ENCODE results near the gene CRB2.

The CRB2 gene

GRCh38 chr9:123419091-123419490, 63.1 kb downstream of the CRB2 start:
- Histone ChIP-seq H3K4me3 (ENCODE audit: low read length) (no peak overlapping the region), H3F3A (ENCODE audit: control insufficient read depth, insufficient read depth) (no peaks in the 10 kb centered on the region), H3K4me2 (ENCODE audit: low read length) (no peak overlapping the region), H3K36me3 (ENCODE audit: control insufficient read depth, low read length) (no peaks in the 10 kb centered on the region), H4K20me1 (ENCODE audit: control insufficient read depth, insufficient read depth, low read depth, low read length) (no peaks in the 10 kb centered on the region), H3K9me2 (replicated peaks; ENCODE audit: control insufficient read depth, low read length) (no peaks in the 10 kb centered on the region), H3K79me2 (ENCODE audit: control insufficient read depth, low read length) (no peaks in the 10 kb centered on the region), H3K9me3 (ENCODE audit: control insufficient read depth, insufficient read depth, low read length) (no peaks in the 10 kb centered on the region), H3K27ac (ENCODE audit: low read depth, low read length) (no peak overlapping the region), H3K4me1 (ENCODE audit: control insufficient read depth, low read length) (no peaks in the 10 kb centered on the region), H3K27me3 (ENCODE audit: control insufficient read depth, low read length) (no peaks in the 10 kb centered on the region)
- TF ChIP-seq, protein P1, sequence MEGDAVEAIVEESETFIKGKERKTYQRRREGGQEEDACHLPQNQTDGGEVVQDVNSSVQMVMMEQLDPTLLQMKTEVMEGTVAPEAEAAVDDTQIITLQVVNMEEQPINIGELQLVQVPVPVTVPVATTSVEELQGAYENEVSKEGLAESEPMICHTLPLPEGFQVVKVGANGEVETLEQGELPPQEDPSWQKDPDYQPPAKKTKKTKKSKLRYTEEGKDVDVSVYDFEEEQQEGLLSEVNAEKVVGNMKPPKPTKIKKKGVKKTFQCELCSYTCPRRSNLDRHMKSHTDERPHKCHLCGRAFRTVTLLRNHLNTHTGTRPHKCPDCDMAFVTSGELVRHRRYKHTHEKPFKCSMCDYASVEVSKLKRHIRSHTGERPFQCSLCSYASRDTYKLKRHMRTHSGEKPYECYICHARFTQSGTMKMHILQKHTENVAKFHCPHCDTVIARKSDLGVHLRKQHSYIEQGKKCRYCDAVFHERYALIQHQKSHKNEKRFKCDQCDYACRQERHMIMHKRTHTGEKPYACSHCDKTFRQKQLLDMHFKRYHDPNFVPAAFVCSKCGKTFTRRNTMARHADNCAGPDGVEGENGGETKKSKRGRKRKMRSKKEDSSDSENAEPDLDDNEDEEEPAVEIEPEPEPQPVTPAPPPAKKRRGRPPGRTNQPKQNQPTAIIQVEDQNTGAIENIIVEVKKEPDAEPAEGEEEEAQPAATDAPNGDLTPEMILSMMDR (IDR thresholded peaks at IDR 0.05; ENCODE audit: low read depth, low read length, poor library complexity, severe bottlenecking), result no peak
- no peak for TF ChIP-seq EZH2phosphoT487 (IDR thresholded peaks at IDR 0.05; ENCODE audit: borderline replicate concordance, low read length)

DNA sequence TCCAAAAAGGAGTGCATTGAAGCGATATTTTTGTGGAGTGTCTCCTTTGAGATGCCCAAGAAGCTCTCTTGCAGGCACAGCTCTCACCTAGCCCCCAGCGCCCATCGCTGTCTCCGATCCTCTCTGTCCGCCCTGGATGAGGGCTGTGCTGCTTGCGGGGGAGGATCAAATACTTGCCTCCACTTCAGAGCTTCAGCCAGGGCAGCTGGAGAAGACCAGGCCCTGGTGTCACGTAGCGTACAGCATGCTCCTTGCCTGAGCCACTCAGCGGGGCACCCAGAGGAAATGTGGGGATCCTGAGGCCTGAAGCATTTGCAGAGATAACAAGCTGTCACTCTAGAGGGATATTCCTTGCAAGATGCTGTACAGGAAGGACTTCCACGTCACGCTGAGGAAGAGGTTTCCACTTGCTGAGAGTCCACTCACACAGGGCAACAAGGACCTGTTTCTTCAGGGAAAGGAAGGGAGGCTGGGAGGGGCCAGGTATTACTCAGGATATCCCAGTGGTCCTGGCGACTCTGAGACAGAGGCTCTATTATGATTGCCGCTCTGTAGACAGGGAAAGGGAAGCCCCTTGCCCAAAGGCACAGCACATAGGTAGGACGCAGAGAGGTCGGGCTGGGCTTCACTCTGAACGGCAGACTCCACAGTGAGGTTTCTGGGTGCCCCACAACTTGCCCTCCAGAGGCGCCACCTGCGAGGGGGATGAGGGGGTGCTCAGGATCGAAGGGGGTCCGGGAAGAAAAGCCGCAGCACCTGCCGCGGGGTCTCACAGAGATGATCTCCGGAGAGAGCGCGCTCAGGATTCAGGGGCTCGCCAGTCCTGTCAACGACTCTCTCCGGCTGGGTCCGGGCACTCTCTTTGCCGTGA, 64.0 kb downstream of the CRB2 start:
- Histone ChIP-seq H3K27me3 (ENCODE audit: control insufficient read depth, low read length) (no peaks in the 10 kb centered on the region), H3K36me3 (ENCODE audit: control insufficient read depth, low read length) (no peaks in the 10 kb centered on the region), H3K4me3 (ENCODE audit: low read length) (no peak overlapping the region), H3K4me2 (ENCODE audit: low read length) (no peak overlapping the region), H3K79me2 (ENCODE audit: control insufficient read depth, low read length) (no peaks in the 10 kb centered on the region), H3K4me1 (ENCODE audit: control insufficient read depth, low read length) (no peaks in the 10 kb centered on the region), H4K20me1 (ENCODE audit: control insufficient read depth, insufficient read depth, low read depth, low read length) (no peaks in the 10 kb centered on the region), H3K27ac (ENCODE audit: low read depth, low read length) (no peak overlapping the region), H3F3A (ENCODE audit: control insufficient read depth, insufficient read depth) (no peaks in the 10 kb centered on the region), H3K9me2 (replicated peaks; ENCODE audit: control insufficient read depth, low read length) (no peaks in the 10 kb centered on the region), H3K9me3 (ENCODE audit: control insufficient read depth, insufficient read depth, low read length) (no peaks in the 10 kb centered on the region)
- TF ChIP-seq, protein P1 (IDR thresholded peaks at IDR 0.05; ENCODE audit: low read depth, low read length, poor library complexity, severe bottlenecking), result no peak
- no peak for TF ChIP-seq EZH2phosphoT487 (IDR thresholded peaks at IDR 0.05; ENCODE audit: borderline replicate concordance, low read length)

- Histone ChIP-seq H3K27me3 (ENCODE audit: control insufficient read depth, low read length) (no peaks in the 10 kb centered on the region), H3K79me2 (ENCODE audit: control insufficient read depth, low read length) (no peaks in the 10 kb centered on the region), H3K4me1 (ENCODE audit: control insufficient read depth, low read length) (no peaks in the 10 kb centered on the region), H3K4me2 (ENCODE audit: low read length) (no peak overlapping the region), H3K36me3 (ENCODE audit: control insufficient read depth, low read length) (no peaks in the 10 kb centered on the region), H3F3A (ENCODE audit: control insufficient read depth, insufficient read depth) (no peaks in the 10 kb centered on the region), H3K9me2 (replicated peaks; ENCODE audit: control insufficient read depth, low read length) (no peaks in the 10 kb centered on the region), H3K4me3 (ENCODE audit: low read length) (no peak overlapping the region), H3K27ac (ENCODE audit: low read depth, low read length) (no peak overlapping the region), H3K9me3 (ENCODE audit: control insufficient read depth, insufficient read depth, low read length) (no peaks in the 10 kb centered on the region), H4K20me1 (ENCODE audit: control insufficient read depth, insufficient read depth, low read depth, low read length) (no peaks in the 10 kb centered on the region)
- no peak for TF ChIP-seq EZH2phosphoT487 (IDR thresholded peaks at IDR 0.05; ENCODE audit: borderline replicate concordance, low read length)
- TF ChIP-seq, protein P1 (IDR thresholded peaks at IDR 0.05; ENCODE audit: low read depth, low read length, poor library complexity, severe bottlenecking), result no peak
Measured at GRCh38 chr9:123420592-123421111, 64.7 kb downstream of the CRB2 start.
